ENCODE data around the gene ATCAY.

The ATCAY gene

GRCh38 chr19:3970313-3970807 lies 89.9 kb downstream of the ATCAY start:
- DNase-seq (ENCODE audit: low read depth) = no peak

- peak; percentile 98 for DNase-seq (ENCODE audit: low read depth)
These were observed 90.5 kb downstream of the ATCAY start, which contains the start of gene DAPK3 for GRCh38 chr19:3970808-3971598. Gene DAPK3, minus strand, starts transcription at chr19:3971099. Its CDS starts 1,364 bp downstream, at chr19:3969735.

GRCh38 chr19:3975144-3975543 lies 94.7 kb downstream of the ATCAY start:
- DNase-seq (ENCODE audit: low read depth) = no peak

- no peak for DNase-seq (ENCODE audit: low read depth)
These were observed 95.2 kb downstream of the ATCAY start for GRCh38 chr19:3975637-3976087.

GRCh38 chr19:3976495-3977241 lies 96.2 kb downstream of the ATCAY start:
- no peak for DNase-seq (ENCODE audit: low read depth)

All from EH (cell line).